Measurements from ENCODE around the gene MS4A15. TPM values are rescaled to one million over a fixed set of nuclear protein-coding genes. Genes with fewer than 3 reads are reported as not detected.
"Not testable (repeated sequence)": the region's sequence is repeated elsewhere in the genome, so short reads cannot be mapped to it uniquely, and the experiment has no call there.

The MS4A15 gene
- total RNA-seq, 1 donor from 2014 or later = not detected

DNA sequence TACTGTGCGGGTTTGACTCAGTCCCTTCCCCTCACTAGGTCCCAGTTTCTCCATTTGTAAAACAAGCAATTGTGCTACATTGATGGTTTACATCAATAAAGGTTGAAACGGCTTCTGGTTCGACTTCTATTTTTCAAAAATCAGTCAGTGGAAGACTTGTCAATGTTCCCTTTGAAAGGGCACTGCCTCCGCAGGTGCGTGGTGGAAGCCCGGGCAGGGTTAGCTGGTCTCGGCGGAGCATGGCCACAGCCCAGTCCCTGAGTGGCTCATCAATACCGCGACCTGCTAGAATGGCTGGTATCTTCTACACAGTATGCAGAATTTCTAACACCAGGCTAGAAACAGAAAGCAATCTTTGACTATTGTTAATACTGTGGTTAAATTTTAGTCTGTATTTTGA is 44.5 kb downstream of the MS4A15 start:
- intact Hi-C loops (cut with micrococcal nuclease) = no loop called here

DNA sequence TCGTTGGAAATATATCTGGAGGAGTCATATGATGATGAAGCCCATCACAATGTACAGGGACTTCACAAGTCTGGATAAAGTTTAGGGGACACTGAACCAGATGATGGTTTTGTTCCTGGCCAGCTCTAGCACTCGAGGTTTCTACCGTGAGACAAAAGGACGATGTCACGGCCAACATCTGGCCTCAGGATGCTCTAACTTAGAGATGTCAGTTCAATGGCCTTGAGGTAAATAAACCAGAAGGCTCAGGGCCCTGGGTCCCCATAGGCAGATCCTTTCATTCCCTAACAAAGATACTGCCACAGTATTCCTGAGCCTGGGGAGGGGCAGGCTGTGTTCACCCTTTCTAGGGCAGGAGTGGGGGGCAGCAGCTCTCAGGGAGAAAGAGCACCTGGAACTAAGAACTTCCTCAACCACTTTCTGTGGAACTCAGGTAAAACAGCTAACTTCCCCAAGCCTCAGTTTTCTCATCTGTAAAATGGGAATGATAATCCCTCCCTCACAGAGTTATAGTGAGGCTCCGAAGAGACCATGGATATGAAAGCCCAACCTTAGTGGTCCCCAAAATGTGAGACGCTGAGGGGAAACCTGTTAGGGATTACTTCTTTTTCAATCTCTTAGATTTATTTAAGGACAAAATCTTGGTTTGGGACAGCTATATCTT is 46.7 kb downstream of the MS4A15 start:
- intact Hi-C loops (cut with micrococcal nuclease) = no loop called here

GRCh38 chr11:60809249-60809648 is 52.6 kb downstream of the MS4A15 start:
- intact Hi-C loops (cut with micrococcal nuclease) = no loop called here

DNA sequence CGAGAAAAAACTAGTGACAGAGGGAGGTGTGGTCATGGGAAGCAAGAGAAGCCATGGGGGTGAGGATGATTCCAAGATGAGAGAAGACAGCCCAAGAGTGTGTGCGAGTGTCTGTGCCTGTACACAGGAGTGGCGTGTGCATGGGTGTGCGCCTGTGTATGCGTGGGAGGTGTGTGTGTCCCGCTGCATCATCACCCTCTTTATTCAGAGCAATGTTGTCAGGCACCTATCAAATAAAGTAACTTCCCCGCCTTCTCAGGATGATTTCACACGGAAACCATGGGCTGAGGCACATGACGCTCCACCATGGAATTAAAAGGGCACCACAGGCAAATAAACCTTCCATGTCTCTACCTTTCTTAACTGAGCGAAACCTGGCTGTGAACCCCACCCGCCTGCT is 53.0 kb downstream of the MS4A15 start:
- intact Hi-C loops (cut with micrococcal nuclease) = no loop called here

GRCh38 chr11:60810151-60810550 is 53.5 kb downstream of the MS4A15 start:
- intact Hi-C loops (cut with micrococcal nuclease) = no loop called here

DNA sequence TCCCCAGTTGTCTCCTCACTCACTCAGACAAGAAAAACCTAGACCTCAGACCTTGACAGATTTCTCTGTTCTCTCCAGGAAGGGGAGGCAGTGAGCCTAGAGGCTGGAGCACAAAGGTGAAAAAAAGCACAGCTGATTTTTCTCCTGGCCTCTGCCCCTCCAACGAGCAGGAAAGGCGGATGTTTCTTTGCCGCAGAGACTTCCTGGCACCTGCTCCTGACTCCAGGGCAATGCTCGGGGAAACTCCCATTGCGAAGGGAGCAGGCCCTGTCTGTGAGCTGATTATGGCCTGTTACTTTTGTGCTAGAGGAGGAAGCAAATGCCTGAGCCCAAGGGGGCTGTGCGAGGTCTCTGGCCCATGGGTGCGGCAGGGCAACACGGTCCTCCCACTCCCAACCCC is 53.9 kb downstream of the MS4A15 start:
- intact Hi-C loops (cut with micrococcal nuclease) = no loop called here

DNA sequence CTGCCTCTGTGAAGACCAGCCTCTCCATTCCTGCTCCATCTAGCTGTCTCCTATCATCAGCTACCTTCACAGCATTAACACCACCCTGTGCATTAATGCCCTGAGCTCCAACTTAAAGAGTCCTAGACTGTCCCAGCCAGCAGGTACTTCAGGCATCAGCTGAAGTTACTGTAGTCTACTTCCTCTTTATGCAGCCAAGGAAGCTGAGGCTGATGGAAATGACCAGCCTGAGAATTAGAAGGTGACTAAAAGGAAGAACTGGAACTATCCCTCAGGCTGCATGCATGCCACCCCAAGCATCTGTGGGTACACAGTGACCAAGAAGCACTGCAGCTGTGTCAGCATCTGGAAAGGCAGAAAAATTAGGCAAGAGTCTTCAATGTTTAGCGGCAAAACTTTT is 56.7 kb downstream of the MS4A15 start:
- intact Hi-C loops (cut with micrococcal nuclease) = no loop called here

DNA sequence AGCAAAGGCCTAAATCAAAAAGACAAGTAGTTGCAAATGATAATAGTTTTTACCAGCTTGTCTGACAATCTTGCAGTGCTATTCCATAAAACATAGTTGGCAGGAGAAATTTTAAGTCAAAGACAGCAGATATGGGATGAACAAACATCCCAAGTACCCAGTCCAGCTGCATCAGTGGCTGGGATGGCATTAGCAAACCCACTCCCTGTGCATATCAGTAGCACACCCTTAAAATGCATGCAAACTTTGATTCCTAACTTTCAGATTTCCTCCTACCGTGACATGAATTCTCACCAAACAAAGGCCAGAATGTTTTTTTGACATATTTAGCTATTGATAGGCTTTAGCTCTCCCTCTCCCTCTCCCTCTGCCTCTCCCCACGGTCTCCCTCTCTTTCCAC is 57.4 kb downstream of the MS4A15 start:
- intact Hi-C loops (cut with micrococcal nuclease) = no loop called here

GRCh38 chr11:60816590-60817157 is 60.0 kb downstream of the MS4A15 start:
- intact Hi-C loops (cut with micrococcal nuclease) = no loop called here

DNA sequence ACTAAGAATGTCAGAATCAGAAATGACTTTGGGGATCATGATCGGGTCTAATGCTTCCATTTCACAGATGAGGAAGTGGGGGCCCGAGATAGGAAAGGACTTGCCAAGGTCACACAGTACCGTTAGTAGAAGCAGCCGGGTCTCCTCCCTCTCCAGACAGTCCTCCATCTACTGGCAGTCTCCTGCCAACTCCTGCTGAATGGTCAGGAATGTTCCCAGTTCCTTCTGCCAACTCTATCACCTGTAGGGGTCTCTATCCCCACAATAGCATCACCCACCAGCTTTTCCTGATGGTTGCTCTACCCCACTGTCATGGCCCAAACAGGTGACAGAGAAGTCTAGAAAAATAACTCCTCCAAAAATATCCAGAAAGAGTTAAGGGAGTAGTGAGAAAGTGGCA is 61.4 kb downstream of the MS4A15 start:
- intact Hi-C loops (cut with micrococcal nuclease) = no loop called here

DNA sequence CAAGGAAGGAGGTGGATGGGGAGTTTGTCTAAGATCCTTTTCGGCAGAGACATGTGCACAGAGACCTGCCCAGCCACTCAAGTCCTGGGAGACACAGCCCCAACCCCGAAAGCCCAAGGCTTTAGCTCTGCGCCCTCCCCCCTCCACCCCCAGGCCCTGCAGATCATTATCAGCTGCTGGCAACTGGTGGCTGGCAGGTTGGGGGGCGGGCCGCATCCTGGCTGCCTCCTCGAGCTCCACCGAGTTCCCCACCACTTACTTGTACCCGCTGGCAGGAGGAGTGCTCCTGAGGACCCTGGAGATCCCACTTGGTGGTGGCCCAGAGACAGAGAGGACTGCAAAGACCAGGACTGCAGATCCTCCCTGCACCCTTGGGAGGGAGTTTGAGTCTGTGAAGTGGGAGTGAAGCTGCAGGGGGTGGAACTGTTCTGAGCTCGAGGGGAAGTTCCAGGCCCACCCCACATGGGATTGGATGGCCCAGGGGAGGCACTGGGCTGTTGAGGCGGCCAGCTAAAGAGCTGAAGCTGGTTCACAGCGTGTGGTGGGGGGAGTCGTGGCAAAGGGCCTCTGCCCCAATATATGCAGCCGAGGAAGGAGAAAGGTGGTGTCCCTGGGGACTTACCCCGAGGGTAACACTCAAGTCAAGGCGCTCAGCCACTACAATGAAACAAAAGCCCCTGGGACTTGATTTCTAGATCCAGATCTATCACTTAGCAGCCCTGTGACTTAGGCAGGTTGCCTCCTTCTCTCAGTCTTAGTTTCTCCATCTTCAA is 65.3 kb downstream of the MS4A15 start:
- intact Hi-C loops (cut with micrococcal nuclease) = no loop called here

DNA sequence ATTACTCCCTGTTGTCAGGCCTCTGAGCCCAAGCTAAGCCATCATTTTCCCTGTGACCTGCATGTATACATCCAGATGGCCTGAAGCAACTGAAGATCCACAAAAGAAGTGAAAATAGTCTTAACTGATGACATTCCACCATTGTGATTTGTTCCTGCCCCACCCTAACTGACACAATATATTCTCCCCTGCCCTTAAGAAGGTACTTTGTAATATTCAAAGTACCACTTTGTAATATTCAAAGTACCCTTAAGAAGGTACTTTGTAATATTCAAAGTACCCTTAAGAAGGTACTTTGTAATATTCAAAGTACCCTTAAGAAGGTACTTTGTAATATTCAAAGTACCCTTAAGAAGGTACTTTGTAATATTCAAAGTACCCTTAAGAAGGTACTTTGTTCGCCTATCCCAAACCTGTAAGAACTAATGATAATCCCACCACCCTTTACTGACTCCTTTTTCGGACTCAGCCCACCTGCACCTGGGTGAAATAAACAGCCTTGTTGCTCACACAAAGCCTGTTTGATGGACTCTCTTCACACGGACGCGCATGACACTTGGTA is 67.2 kb downstream of the MS4A15 start:
- intact Hi-C loops (cut with micrococcal nuclease) = not testable (repeated sequence)

DNA sequence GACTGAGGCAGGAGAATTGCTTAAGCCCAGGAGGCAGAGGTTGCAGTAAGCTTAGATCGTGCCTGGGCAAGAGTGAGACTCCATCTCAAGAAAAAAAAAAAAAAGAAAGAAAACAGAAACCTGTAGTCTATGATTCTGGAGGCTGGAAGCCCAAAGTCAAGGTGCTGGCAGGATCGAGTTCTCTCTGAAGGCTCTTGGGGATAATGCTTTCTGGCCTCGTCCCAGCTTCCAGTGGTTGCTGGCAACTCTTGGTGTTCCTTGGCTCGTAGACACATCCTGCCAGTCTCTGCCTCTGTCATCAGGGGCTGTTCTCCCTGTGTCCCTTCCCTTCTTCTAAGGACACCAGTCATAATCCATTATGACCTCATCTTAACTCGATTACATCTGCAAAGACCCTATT is 68.5 kb downstream of the MS4A15 start:
- intact Hi-C loops (cut with micrococcal nuclease) = no loop called here

DNA sequence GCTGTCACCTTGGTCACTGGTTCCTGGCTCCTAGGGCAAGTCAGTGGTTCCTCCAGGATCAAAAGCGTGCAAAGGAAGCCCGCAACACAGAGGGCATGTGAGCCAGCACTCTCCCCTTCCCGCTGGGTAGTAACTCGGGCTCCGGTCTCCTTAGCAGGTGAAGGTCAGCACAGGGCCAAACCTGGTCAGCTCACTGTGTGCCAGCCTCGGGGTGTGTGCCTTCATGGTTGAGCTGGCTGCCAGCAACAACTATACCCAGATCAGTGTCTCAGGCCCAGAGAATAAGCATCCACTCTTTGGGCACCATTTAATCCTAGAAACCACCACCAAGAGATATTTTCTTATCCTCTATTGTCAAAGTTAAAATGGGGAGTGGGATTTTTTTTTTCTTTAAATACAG is 69.1 kb downstream of the MS4A15 start:
- intact Hi-C loops (cut with micrococcal nuclease) = no loop called here

Other genes with a start within 250 kb of the MS4A15 start
- gene MS4A13, start 241.5 kb upstream of the MS4A15 start, total RNA-seq = not detected in 2 replicates
- not detected in 2 replicates for gene MS4A8, start 57.3 kb upstream of the MS4A15 start, total RNA-seq
- gene MS4A18, start 32.1 kb upstream of the MS4A15 start, total RNA-seq = not detected in 2 replicates
- gene MS4A10, start 28.5 kb downstream of the MS4A15 start, total RNA-seq = not detected in 2 replicates
- gene CCDC86, start 85.2 kb downstream of the MS4A15 start, total RNA-seq = 31.4 and 34.2 TPM in 2 replicates
- 0.12 and 0.34 TPM in 2 replicates for gene PTGDR2, start 99.1 kb downstream of the MS4A15 start, total RNA-seq
- not detected in 2 replicates for gene ZP1, start 110.7 kb downstream of the MS4A15 start, total RNA-seq
- 136 and 137 TPM in 2 replicates for gene PRPF19, start 149.7 kb downstream of the MS4A15 start, total RNA-seq
- gene TMEM109, start 157.3 kb downstream of the MS4A15 start, total RNA-seq = 99.2 and 103 TPM in 2 replicates
- 0.59 and 1.0 TPM in 2 replicates for gene TMEM132A, start 167.6 kb downstream of the MS4A15 start, total RNA-seq
- 1.8 and 2.7 TPM in 2 replicates for gene SLC15A3, start 195.3 kb downstream of the MS4A15 start, total RNA-seq
- 327 and 336 TPM in 2 replicates for gene CD6, start 214.8 kb downstream of the MS4A15 start, total RNA-seq

All from T-helper 1 cell treated with Interleukin-12 subunit alpha and Interleukin-12 subunit beta and Interleukin-4 antibody, amounts not matched to agents 30 ng/mL and 1 ng/mL, for 36 hours (primary cell).